ENCODE measurements around the gene ZC3HAV1. TPM values are rescaled to one million over a fixed set of nuclear protein-coding genes. Genes with fewer than 3 reads are reported as not detected.

The ZC3HAV1 gene
- total and polyA plus RNA-seq, 8 donors, result 3.6 to 18.5 (median 10.1) TPM

DNA sequence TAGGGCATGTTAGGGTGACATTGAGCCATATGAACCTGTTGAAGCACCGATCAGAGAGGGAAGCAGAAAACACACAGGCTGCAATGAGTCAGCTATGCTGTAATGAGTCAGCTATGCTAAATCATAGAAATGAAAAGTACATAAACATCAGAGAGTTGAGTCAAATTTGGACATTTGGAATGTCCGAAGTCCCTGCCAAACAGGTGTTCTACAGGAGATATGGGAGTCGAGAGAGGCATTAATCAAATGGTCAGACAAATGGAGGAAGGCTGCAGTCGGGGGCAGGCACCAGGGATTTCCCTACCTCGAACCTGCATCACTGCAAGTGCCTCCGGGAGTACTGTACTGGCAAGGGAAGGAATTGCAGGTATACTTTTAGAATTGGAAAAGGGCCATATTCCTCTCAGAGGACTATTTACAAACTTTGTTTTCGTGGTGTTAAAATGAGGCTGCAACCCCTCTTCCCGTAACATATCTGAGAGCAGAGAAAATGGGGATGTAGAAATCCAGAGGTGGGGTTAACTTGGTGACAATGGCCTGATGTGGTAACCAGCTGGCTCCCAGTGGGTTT, 8.8 kb upstream of the ZC3HAV1 start:
- FAIRE-seq (no peak), DNase-seq (peak in 3 of 6 donors; percentile 21 to 56 (median 55)), ATAC-seq (peak; percentile 82 to 91 (median 90))
- no peak overlapping the region for H3K27ac ChIP-seq
- no peaks in the 10 kb centered on the region for H3K9me3 ChIP-seq
- no peaks in the 10 kb centered on the region for H3K36me3 ChIP-seq
- no peak overlapping the region for H3K4me3 ChIP-seq
- peaks cover 0 to 9% (median 8%) of the 10 kb centered on the region in 3 donors for H3K4me1 ChIP-seq
- no peaks in the 10 kb centered on the region for H3K27me3 ChIP-seq
- whole genome bisulfite sequencing, 2 donors, result 14 to 15% methylated on average over 8 of the region's 8 CpGs
- intact Hi-C loops (cut with DNase I), result no loop called here
- TF ChIP-seq, protein P1, sequence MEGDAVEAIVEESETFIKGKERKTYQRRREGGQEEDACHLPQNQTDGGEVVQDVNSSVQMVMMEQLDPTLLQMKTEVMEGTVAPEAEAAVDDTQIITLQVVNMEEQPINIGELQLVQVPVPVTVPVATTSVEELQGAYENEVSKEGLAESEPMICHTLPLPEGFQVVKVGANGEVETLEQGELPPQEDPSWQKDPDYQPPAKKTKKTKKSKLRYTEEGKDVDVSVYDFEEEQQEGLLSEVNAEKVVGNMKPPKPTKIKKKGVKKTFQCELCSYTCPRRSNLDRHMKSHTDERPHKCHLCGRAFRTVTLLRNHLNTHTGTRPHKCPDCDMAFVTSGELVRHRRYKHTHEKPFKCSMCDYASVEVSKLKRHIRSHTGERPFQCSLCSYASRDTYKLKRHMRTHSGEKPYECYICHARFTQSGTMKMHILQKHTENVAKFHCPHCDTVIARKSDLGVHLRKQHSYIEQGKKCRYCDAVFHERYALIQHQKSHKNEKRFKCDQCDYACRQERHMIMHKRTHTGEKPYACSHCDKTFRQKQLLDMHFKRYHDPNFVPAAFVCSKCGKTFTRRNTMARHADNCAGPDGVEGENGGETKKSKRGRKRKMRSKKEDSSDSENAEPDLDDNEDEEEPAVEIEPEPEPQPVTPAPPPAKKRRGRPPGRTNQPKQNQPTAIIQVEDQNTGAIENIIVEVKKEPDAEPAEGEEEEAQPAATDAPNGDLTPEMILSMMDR (IDR thresholded peaks at IDR 0.05), result no peak

DNA sequence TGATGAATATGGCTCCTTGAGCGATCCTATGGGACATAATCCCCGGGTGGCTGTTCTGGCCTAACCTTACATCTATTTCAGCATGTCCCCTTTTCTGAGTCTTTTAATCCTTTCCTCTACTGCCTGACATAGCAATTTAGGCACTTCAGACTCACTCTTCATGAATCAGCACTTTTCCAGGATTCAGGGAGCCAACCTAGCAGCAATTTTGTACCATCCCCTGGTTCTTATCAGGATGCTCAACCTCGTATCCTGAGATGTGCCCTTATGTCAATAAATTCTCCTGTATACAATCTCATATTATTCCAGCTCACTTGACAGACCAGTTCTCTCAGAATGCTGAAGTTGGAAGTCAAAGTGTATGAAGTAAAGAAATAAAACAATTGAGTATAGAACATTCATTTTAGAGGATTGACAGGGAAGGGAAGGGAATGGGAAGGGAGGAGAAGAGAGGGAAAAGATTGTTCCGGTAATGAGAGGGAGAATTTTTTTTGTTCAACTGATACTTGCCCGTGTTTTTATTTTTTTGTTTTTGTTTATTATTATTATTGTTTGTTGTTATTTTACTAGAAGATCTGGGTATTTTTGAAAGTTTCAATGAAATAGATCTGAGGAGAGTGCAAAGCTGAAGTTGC, 8.2 kb upstream of the ZC3HAV1 start:
- ATAC-seq, result no peak
- WGBS, 2 donors, result 58 to 63% methylated on average over 5 of the region's 5 CpGs
- H3K27ac ChIP-seq, result no peak overlapping the region

DNA sequence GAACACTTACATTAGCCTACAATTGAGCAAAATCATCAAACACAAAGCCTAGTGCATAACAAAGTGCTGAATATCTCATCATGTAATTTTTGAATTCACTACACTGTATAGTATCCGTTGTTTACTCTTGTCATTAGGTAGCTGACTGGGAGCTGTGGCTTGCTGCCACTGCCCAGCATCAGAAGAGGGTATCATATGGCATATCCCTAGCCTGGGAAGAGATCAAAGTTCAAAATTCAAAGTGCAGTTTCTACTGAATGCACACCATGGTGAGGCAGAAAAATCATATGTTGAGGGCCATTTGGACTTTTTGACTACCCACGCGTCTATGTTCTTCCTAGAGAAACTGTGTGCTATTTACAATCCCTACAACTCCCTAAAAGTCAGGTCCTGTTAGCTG, 7.5 kb upstream of the ZC3HAV1 start:
- Histone ChIP-seq H3K4me3 (no peak overlapping the region), H3K4me1 (peaks cover 0 to 9% (median 8%) of the 10 kb centered on the region in 3 donors), H3K27ac (no peak overlapping the region), H3K9me3 (no peaks in the 10 kb centered on the region), H3K27me3 (no peaks in the 10 kb centered on the region), H3K36me3 (no peaks in the 10 kb centered on the region)
- no peak for DNase-seq
- TF ChIP-seq, protein P1 (IDR thresholded peaks at IDR 0.05), result no peak
- ATAC-seq, result no peak
- 45% methylated on average over 3 of the region's 3 CpGs for WGBS, 2 donors
- intact Hi-C loops (cut with DNase I), result no loop called here
- no peak for FAIRE-seq

More for the DNA sequence above, 8.2 kb upstream of the ZC3HAV1 start:
- Histone ChIP-seq H3K4me3 (no peak overlapping the region), H3K27me3 (no peaks in the 10 kb centered on the region), H3K9me3 (no peaks in the 10 kb centered on the region), H3K36me3 (no peaks in the 10 kb centered on the region), H3K4me1 (peaks cover 0 to 9% (median 8%) of the 10 kb centered on the region in 3 donors)
- FAIRE-seq (no peak), DNase-seq (no peak)
- TF ChIP-seq, protein P1 (IDR thresholded peaks at IDR 0.05), result no peak
- intact Hi-C loops (cut with DNase I), result no loop called here

DNA sequence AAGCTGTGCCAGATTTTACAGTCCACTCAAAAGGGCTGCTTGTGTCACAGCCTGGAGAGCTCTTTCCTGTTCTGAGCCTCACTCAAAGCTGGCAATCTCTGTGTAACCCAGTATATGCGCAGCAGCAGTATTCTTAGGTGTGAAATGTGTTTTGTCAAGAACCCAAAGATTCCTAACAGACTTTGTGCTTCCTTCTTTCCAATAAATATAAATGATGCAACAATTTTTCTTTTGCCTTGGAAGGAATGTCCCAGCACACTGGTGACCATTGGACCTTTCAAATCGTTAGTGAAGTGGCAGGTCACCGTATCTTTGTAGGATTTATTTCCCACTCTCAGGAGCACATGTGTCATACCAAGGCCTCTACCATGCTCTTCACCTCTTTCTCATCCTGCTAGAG, 5.6 kb upstream of the ZC3HAV1 start:
- intact Hi-C loops (cut with DNase I), result no loop called here
- no peak for FAIRE-seq
- peaks cover 0 to 9% (median 8%) of the 10 kb centered on the region in 3 donors for H3K4me1 ChIP-seq

More for the DNA sequence above, 5.6 kb upstream of the ZC3HAV1 start:
- H3K36me3 ChIP-seq, result no peaks in the 10 kb centered on the region
- H3K27me3 ChIP-seq, result no peaks in the 10 kb centered on the region
- no peak overlapping the region for H3K4me3 ChIP-seq
- TF ChIP-seq, protein P1 (IDR thresholded peaks at IDR 0.05), result no peak
- WGBS, 2 donors, result 77 to 83% methylated on average over 3 of the region's 3 CpGs
- H3K9me3 ChIP-seq, result no peaks in the 10 kb centered on the region
- DNase-seq, result no peak
- no peak for ATAC-seq
- H3K27ac ChIP-seq, result no peak overlapping the region
